Psoas muscle (tissue), 8 donors: ENCODE results near the gene SMCO4. TPM values are rescaled to one million over a fixed set of nuclear protein-coding genes. Genes with fewer than 3 reads are reported as not detected.

Experiments
- ATAC-seq, 4 donors: fragments of 200-7000 bp; cut with Tn5 transposase; one replicate each; pipeline ENCODE4 v1.9.1; 2020; ENCODE audit warnings: moderate library complexity in 3 of 4, mild to moderate bottlenecking in 2 of 4
- DNase-seq, 2 donors: peaks; one replicate each; pipeline ENCODE4 v3.0.0-alpha.2; 2020
- H3K27ac ChIP-seq: fragments of 200-600 bp; one replicate; pipeline ENCODE4 v1.8.0; 2022
- H3K27me3 ChIP-seq, 3 donors: fragments of 200-600 bp in 1 of 3; one replicate each; pipeline versions ENCODE4 v1.6.1 to v1.8.0; 2013 to 2022; ENCODE audit warnings: low read length in 2 of 3, mild to moderate bottlenecking in 2 of 3, moderate library complexity in 1 of 3; ENCODE audit not compliant: insufficient read depth in 3 of 3
- H3K36me3 ChIP-seq, 2 donors: fragments of 200-600 bp in 1 of 2; one replicate each; pipeline versions ENCODE4 v1.6.1 to v1.8.0; 2013 to 2022; ENCODE audit warnings: low read depth in 1 of 2, mild to moderate bottlenecking in 1 of 2, moderate library complexity in 1 of 2; ENCODE audit not compliant: insufficient read depth in 1 of 2
- H3K4me1 ChIP-seq: fragments of 200-600 bp; one replicate; pipeline ENCODE4 v1.8.0; 2022
- H3K4me3 ChIP-seq: fragments of 200-600 bp; one replicate; pipeline ENCODE4 v1.8.0; 2022; ENCODE audit warnings: mild to moderate bottlenecking
- H3K9me3 ChIP-seq: fragments of 200-600 bp; one replicate; pipeline ENCODE4 v1.8.0; 2022
- CTCF ChIP-seq: fragments of 200-600 bp; IDR thresholded peaks from one replicate; pipeline ENCODE4 v1.8.0; 2022; ENCODE audit warnings: antibody characterized with exemption
- WGBS, 3 donors: extraction: QIAGEN DNeasy Blood & Tissue Kit; methylation state at CpG; one replicate each; pipeline versions ENCODE4 v1.1.6 to v1.1.7; 2013; 5-methylcytosine and 5-hydroxymethylcytosine counted together
- intact Hi-C, 2 donors: fragments of 100-400 bp; cut with DNase I; formaldehyde crosslinking; loops; one replicate each; pipeline versions ENCODE4 v1.11.0 to v1.14.2; 2022
- polyA plus RNA-seq, 3 donors: library from polyadenylated mRNA; stranded (reverse); fragments of 200-250 nt; gene quantifications; one replicate each; pipeline ENCODE4 v1.2.3, GENCODE V29; 2013
- total RNA-seq, 4 donors: library from RNA; stranded (reverse); fragmentation: NEBNext Ultra II Directional in 2 of 4; extraction: Animal tissue kit (Norgen Biotek cat#: 25700) in 2 of 4; gene quantifications; one replicate each; pipeline versions ENCODE4 v1.2.1 to v1.2.4, GENCODE V29; 2021 to 2023
- donor health status: healthy with polysubstance abuse.
- donor health status: DM: no; HTN: no; CAD: no; lungs with moderate emphysema.
- donor health status: Bipolar disorder and iron deficiency.
- donor health status: healthy.
- donor health status: DM: yes; HTN: yes; CAD: no.
- donor health status: DM: no; HTN: no; CAD: no.
- donor health status: DM: no; HTN: no; CAD: no.
- donor health status: DM: yes; HTN: yes; CAD: no.

Gene SMCO4
- total and polyA plus RNA-seq, 7 donors: 3.5 to 21.8 (median 8.6) TPM

- ATAC-seq (no peak), DNase-seq (no peak)
- Histone ChIP-seq H3K27me3 (no peaks in the 10 kb centered on the region), H3K4me1 (no peaks in the 10 kb centered on the region), H3K27ac (no peak overlapping the region), H3K4me3 (no peak overlapping the region), H3K36me3 (no peaks in the 10 kb centered on the region), H3K9me3 (no peaks in the 10 kb centered on the region)
- 73 to 76% (median 75%) methylated on average over 7 of the region's 7 CpGs for WGBS, 3 donors
- no peak for TF ChIP-seq CTCF
- intact Hi-C loops: loop anchor here in 1 of 2 donors (5.0 kb wide), 1 partner anchor 50 kb away; no protein-coding TSS in a partner anchor
Measured at GRCh38 chr11:93487032-93487483, 56.1 kb downstream of the SMCO4 start.

DNA sequence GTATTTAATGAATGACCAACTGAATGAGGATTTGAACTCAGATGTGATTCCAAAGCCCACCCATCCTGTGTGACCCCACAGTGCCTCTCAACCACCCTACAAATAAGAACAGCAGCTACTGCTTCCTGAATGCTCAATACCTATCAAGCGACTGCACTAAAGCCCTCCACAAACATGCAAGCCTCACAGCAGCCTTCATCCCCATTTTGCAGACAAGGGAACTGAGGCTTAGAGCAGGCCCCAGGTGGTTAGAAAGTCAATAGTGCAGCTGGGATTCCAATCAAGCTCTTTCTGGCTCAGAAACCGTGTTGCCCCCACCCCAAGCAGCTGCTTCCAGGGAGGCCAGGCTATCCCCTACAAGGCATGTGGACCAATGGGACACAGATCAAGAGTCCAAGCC lies 57.2 kb downstream of the SMCO4 start:
- no peak for DNase-seq
- no peak overlapping the region for H3K27ac ChIP-seq
- H3K27me3 ChIP-seq: no peaks in the 10 kb centered on the region
- no peak for ATAC-seq
- no peaks in the 10 kb centered on the region for H3K36me3 ChIP-seq
- H3K4me3 ChIP-seq: no peak overlapping the region
- no peaks in the 10 kb centered on the region for H3K9me3 ChIP-seq
- intact Hi-C loops: loop anchor here in 1 of 2 donors (5.0 kb wide), 1 partner anchor 51 kb away; no protein-coding TSS in a partner anchor
- no peak for TF ChIP-seq CTCF
- H3K4me1 ChIP-seq: no peaks in the 10 kb centered on the region
- WGBS, 3 donors: 73 to 87% (median 83%) methylated on average over 2 of the region's 2 CpGs

DNA sequence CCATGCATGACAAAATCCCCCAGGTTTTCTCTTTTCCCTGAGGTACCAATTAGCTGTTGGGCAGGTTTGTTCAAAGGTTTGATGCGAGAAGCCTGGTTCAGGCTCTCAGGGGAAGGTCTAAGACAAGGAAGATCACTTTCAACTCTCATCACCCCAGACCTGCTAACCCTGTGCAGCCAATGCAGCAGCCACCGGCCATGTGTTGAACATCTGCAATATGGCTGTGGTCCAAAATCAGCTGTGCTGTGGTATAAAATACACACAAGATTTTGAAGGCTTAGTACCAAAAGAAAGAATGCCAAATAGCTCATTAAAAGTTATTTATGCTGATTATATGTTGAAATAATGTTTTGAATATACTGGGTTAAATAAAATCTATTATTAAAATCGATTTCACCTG lies 58.5 kb downstream of the SMCO4 start:
- intact Hi-C loops: loop anchor here (5.0 kb wide), 2 partner anchors 53 to 138 kb away; no protein-coding TSS in a partner anchor
- 50 to 61% (median 50%) methylated on average over 3 of the region's 3 CpGs for WGBS, 3 donors

GRCh38 chr11:93482556-93482955 lies 60.6 kb downstream of the SMCO4 start:
- ATAC-seq (no peak), DNase-seq (no peak)
- intact Hi-C loops: loop anchor here in 1 of 2 donors (5.0 kb wide), 1 partner anchor 140 kb away; no protein-coding TSS in a partner anchor

More for the DNA sequence above, 58.5 kb downstream of the SMCO4 start:
- Histone ChIP-seq H3K4me1 (no peaks in the 10 kb centered on the region), H3K9me3 (no peaks in the 10 kb centered on the region), H3K4me3 (no peak overlapping the region), H3K36me3 (no peaks in the 10 kb centered on the region), H3K27ac (no peak overlapping the region), H3K27me3 (no peaks in the 10 kb centered on the region)
- no peak for TF ChIP-seq CTCF
- DNase-seq: no peak
- ATAC-seq: no peak

More at GRCh38 chr11:93482556-93482955, 60.6 kb downstream of the SMCO4 start:
- H3K27me3 ChIP-seq: no peaks in the 10 kb centered on the region
- H3K4me3 ChIP-seq: no peak overlapping the region
- WGBS, 3 donors: 49 to 63% (median 60%) methylated on average over 10 of the region's 10 CpGs
- TF ChIP-seq CTCF: no peak
- H3K9me3 ChIP-seq: no peaks in the 10 kb centered on the region
- no peaks in the 10 kb centered on the region for H3K4me1 ChIP-seq
- H3K27ac ChIP-seq: no peak overlapping the region
- H3K36me3 ChIP-seq: peaks cover 0 to 5% of the 10 kb centered on the region in 2 donors
